SU-DHL-6 (cell line): ENCODE data around the gene SF3B2.

ENCODE experiments used
- H2AFZ ChIP-seq: fragments of 200-600 bp; sonication (generic); 2 replicates; pipeline ENCODE4 v1.6.1; 2014; ENCODE audit warnings: low read depth, mild to moderate bottlenecking, moderate library complexity, mixed read lengths, antibody characterized with exemption, low read length; ENCODE audit not compliant: severe bottlenecking
- H3F3A ChIP-seq: fragments of 200-600 bp; shearing (Covaris generic); 2 replicates; pipeline ENCODE4 v1.6.0; 2016; ENCODE audit warnings: antibody characterized with exemption, mild to moderate bottlenecking; ENCODE audit not compliant: insufficient read depth
- H3K27ac ChIP-seq: fragments of 200-600 bp; sonication (generic); 2 replicates; pipeline ENCODE4 v1.5.1; 2016; ENCODE audit warnings: low read depth, mild to moderate bottlenecking, low read length, moderate library complexity, mixed read lengths
- H3K27me3 ChIP-seq: fragments of 200-600 bp; sonication (generic), shearing (Covaris generic); 2 replicates; pipeline ENCODE4 v1.6.0; 2014; ENCODE audit warnings: mild to moderate bottlenecking, low read length
- H3K36me3 ChIP-seq: fragments of 200-600 bp; sonication (generic); 2 replicates; pipeline ENCODE4 v1.6.1; 2014; ENCODE audit warnings: mild to moderate bottlenecking, low read length, mixed read lengths
- H3K4me2 ChIP-seq: fragments of 300-600, 200-600 bp; shearing (Covaris generic), sonication (generic); 2 replicates; pipeline ENCODE4 v1.6.0; 2014; ENCODE audit warnings: low read length, low read depth, mild to moderate bottlenecking; ENCODE audit not compliant: poor library complexity, severe bottlenecking
- H3K4me3 ChIP-seq: fragments of 200-600 bp; sonication (generic); 2 replicates; pipeline ENCODE4 v1.5.1; 2014; ENCODE audit warnings: antibody characterized with exemption, low read length, mild to moderate bottlenecking, mixed read lengths; ENCODE audit not compliant: insufficient read depth, poor library complexity, severe bottlenecking
- H3K79me2 ChIP-seq: fragments of 200-600 bp; sonication (generic); 2 replicates; pipeline ENCODE4 v1.6.1; 2014; ENCODE audit warnings: mild to moderate bottlenecking, low read length, moderate library complexity; ENCODE audit not compliant: insufficient read depth
- H3K9ac ChIP-seq: fragments of 200-600 bp; sonication (generic); 2 replicates; pipeline ENCODE4 v1.7.0; 2014; ENCODE audit warnings: mild to moderate bottlenecking, low read length
- H3K9me2 ChIP-seq: fragments of 200-600 bp; sonication (generic); replicated peaks from 2 replicates; pipeline ENCODE4 v1.6.1; 2014; ENCODE audit warnings: low read length; ENCODE audit not compliant: insufficient read depth
- H3K9me3 ChIP-seq: fragments of 200-600 bp; sonication (generic); 2 replicates; pipeline ENCODE4 v1.6.1; 2014; ENCODE audit warnings: low read length, mixed read lengths; ENCODE audit not compliant: insufficient read depth
- H4K20me1 ChIP-seq: fragments of 200-600 bp; sonication (generic); 2 replicates; pipeline ENCODE4 v1.6.1; 2014; ENCODE audit warnings: low read depth, mild to moderate bottlenecking, antibody characterized with exemption, low read length, moderate library complexity, mixed read lengths
- CTCF ChIP-seq: fragments of 200-600 bp; sonication (generic); IDR thresholded peaks from one replicate; pipeline ENCODE4 v1.5.1; 2017; ENCODE audit warnings: antibody characterized with exemption, mild to moderate bottlenecking, low read length, moderate library complexity; ENCODE audit not compliant: insufficient read depth, poor library complexity, severe bottlenecking
- EZH2phosphoT487 ChIP-seq: fragments of 200-600 bp; sonication (generic), shearing (Covaris generic); conservative IDR thresholded peaks from 2 replicates; pipeline ENCODE4 v1.6.1; 2018; ENCODE audit warnings: mild to moderate bottlenecking, antibody characterized with exemption, low read length, moderate library complexity, mixed read lengths

The SF3B2 gene

GRCh38 chr11:66015454-66015881, 36.7 kb upstream of the SF3B2 start:
- Histone ChIP-seq H3K9ac (no peak overlapping the region), H3K4me3 (no peak overlapping the region), H3K9me2 (no peaks in the 10 kb centered on the region), H4K20me1 (no peaks in the 10 kb centered on the region), H3F3A (no peaks in the 10 kb centered on the region), H3K9me3 (no peaks in the 10 kb centered on the region), H3K36me3 (no peaks in the 10 kb centered on the region), H3K4me2 (no peak overlapping the region), H3K79me2 (no peaks in the 10 kb centered on the region), H3K27me3 (no peaks in the 10 kb centered on the region), H2AFZ (no peak overlapping the region), H3K27ac (no peak overlapping the region)
- no peak for TF ChIP-seq EZH2phosphoT487
- TF ChIP-seq CTCF, result no peak

- Histone ChIP-seq H3K4me2 (no peak overlapping the region), H3F3A (no peaks in the 10 kb centered on the region), H3K9me3 (no peaks in the 10 kb centered on the region), H3K9me2 (no peaks in the 10 kb centered on the region), H3K4me3 (no peak overlapping the region), H3K36me3 (no peaks in the 10 kb centered on the region), H3K27ac (no peak overlapping the region), H4K20me1 (no peaks in the 10 kb centered on the region), H3K9ac (no peak overlapping the region), H2AFZ (no peak overlapping the region), H3K79me2 (no peaks in the 10 kb centered on the region), H3K27me3 (no peaks in the 10 kb centered on the region)
- no peak for TF ChIP-seq EZH2phosphoT487
- no peak for TF ChIP-seq CTCF
These were observed 36.0 kb upstream of the SF3B2 start for GRCh38 chr11:66015936-66016792.

- H3K27me3 ChIP-seq, result no peaks in the 10 kb centered on the region
- no peaks in the 10 kb centered on the region for H3F3A ChIP-seq
- H4K20me1 ChIP-seq, result no peaks in the 10 kb centered on the region
- H3K9me3 ChIP-seq, result no peaks in the 10 kb centered on the region
- H3K4me2 ChIP-seq, result no peak overlapping the region
- no peak overlapping the region for H3K9ac ChIP-seq
- no peak overlapping the region for H3K4me3 ChIP-seq
- H3K79me2 ChIP-seq, result no peaks in the 10 kb centered on the region
- no peak overlapping the region for H3K27ac ChIP-seq
- no peak for TF ChIP-seq EZH2phosphoT487
- no peaks in the 10 kb centered on the region for H3K36me3 ChIP-seq
- no peaks in the 10 kb centered on the region for H3K9me2 ChIP-seq
- H2AFZ ChIP-seq, result no peak overlapping the region
These were observed 35.4 kb upstream of the SF3B2 start for GRCh38 chr11:66016793-66017177.

GRCh38 chr11:66017321-66017720, 34.8 kb upstream of the SF3B2 start:
- no peaks in the 10 kb centered on the region for H3K36me3 ChIP-seq
- no peaks in the 10 kb centered on the region for H4K20me1 ChIP-seq
- H3K27ac ChIP-seq, result no peak overlapping the region
- H3K9ac ChIP-seq, result no peak overlapping the region
- no peak overlapping the region for H2AFZ ChIP-seq
- no peaks in the 10 kb centered on the region for H3K9me3 ChIP-seq
- no peaks in the 10 kb centered on the region for H3K27me3 ChIP-seq
- no peak overlapping the region for H3K4me3 ChIP-seq
- no peak overlapping the region for H3K4me2 ChIP-seq
- TF ChIP-seq CTCF (no peak), EZH2phosphoT487 (no peak)
- no peaks in the 10 kb centered on the region for H3K9me2 ChIP-seq
- H3K79me2 ChIP-seq, result no peaks in the 10 kb centered on the region
- H3F3A ChIP-seq, result no peaks in the 10 kb centered on the region
